Measurements from ENCODE around the gene URI1.

URI1 gene

GRCh38 chr19:30024091-30024490 lies 82.1 kb downstream of the URI1 start:
- TF ChIP-seq SPI1 (IDR thresholded peaks at IDR 0.05; ENCODE audit: borderline replicate concordance, low read depth) (no peak), POLR2AphosphoS5 (IDR thresholded peaks at IDR 0.05; ENCODE audit: low read depth) (no peak), REST (IDR thresholded peaks at IDR 0.05; ENCODE audit: insufficient replicate concordance, low read depth) (no peak), GABPA (IDR thresholded peaks at IDR 0.05; ENCODE audit: low read depth) (no peak), CTCF (IDR thresholded peaks at IDR 0.05; ENCODE audit: insufficient read depth, low read length) (no peak)
- H3K27ac ChIP-seq (replicated peaks): peak overlapping the region; percentile 46
- no peak overlapping the region for H3K4me3 ChIP-seq (replicated peaks; ENCODE audit: insufficient read depth, low read length)
- no peak for DNase-seq (ENCODE audit: low read depth in 1 of 2, low spot score in 1 of 2)
- no peaks in the 10 kb centered on the region for H3K27me3 ChIP-seq (ENCODE audit: insufficient read depth, poor library complexity, severe bottlenecking)

- Histone ChIP-seq H3K4me3 (replicated peaks; ENCODE audit: insufficient read depth, low read length) (no peak overlapping the region), H3K27ac (replicated peaks) (no peak overlapping the region), H3K27me3 (ENCODE audit: insufficient read depth, poor library complexity, severe bottlenecking) (no peaks in the 10 kb centered on the region)
- DNase-seq (ENCODE audit: low read depth in 1 of 2, low spot score in 1 of 2): no peak
- TF ChIP-seq SPI1 (IDR thresholded peaks at IDR 0.05; ENCODE audit: borderline replicate concordance, low read depth) (no peak), REST (IDR thresholded peaks at IDR 0.05; ENCODE audit: insufficient replicate concordance, low read depth) (no peak), GABPA (IDR thresholded peaks at IDR 0.05; ENCODE audit: low read depth) (no peak), CTCF (IDR thresholded peaks at IDR 0.05; ENCODE audit: insufficient read depth, low read length) (no peak), POLR2AphosphoS5 (IDR thresholded peaks at IDR 0.05; ENCODE audit: low read depth) (no peak)
These were observed 84.9 kb downstream of the URI1 start for GRCh38 chr19:30026933-30027332.

- no peak for TF ChIP-seq CTCF (IDR thresholded peaks at IDR 0.05; ENCODE audit: insufficient read depth, low read length)
- TF ChIP-seq GABPA (IDR thresholded peaks at IDR 0.05; ENCODE audit: low read depth): no peak
- no peak for TF ChIP-seq SPI1 (IDR thresholded peaks at IDR 0.05; ENCODE audit: borderline replicate concordance, low read depth)
- no peak for TF ChIP-seq POLR2AphosphoS5 (IDR thresholded peaks at IDR 0.05; ENCODE audit: low read depth)
- TF ChIP-seq REST (IDR thresholded peaks at IDR 0.05; ENCODE audit: insufficient replicate concordance, low read depth): no peak
- no peak for DNase-seq (ENCODE audit: low read depth in 1 of 2, low spot score in 1 of 2)
- H3K27me3 ChIP-seq (ENCODE audit: insufficient read depth, poor library complexity, severe bottlenecking): no peaks in the 10 kb centered on the region
- no peak overlapping the region for H3K27ac ChIP-seq (replicated peaks)
- no peak overlapping the region for H3K4me3 ChIP-seq (replicated peaks; ENCODE audit: insufficient read depth, low read length)
These were observed 86.3 kb downstream of the URI1 start for GRCh38 chr19:30028118-30028991.
